ENCODE measurements around the gene SLC25A26.

GRCh38 chr3:66182246-66182645 is 38.6 kb upstream of the SLC25A26 start:
- TF ChIP-seq CTCF (IDR thresholded peaks at IDR 0.05; ENCODE audit: poor library complexity) = no peak
- no peak for TF ChIP-seq EZH2 (IDR thresholded peaks at IDR 0.05; ENCODE audit: borderline replicate concordance)
- no peak for TF ChIP-seq EZH2phosphoT487 (IDR thresholded peaks at IDR 0.05; ENCODE audit: low read depth, severe bottlenecking, unreplicated experiment)

All from hepatocyte (in vitro differentiated cells).